Osteoblast (primary cell): ENCODE data around the gene FMR1NB. TPM values are rescaled to one million over a fixed set of nuclear protein-coding genes. Genes with fewer than 3 reads are reported as not detected.

Experiments
- DNase-seq: peaks from one replicate; pipeline ENCODE4 v3.0.0; 2011; ENCODE audit warnings: low spot score, mixed read lengths; ENCODE audit not compliant: insufficient read length; ENCODE audit errors: missing footprints
- H2AFZ ChIP-seq: 2 replicates; pipeline ENCODE4 v1.6.0; 2011; ENCODE audit warnings: mild to moderate bottlenecking, low read length
- H3K27ac ChIP-seq: 2 replicates; pipeline ENCODE4 v1.5.1; 2011; ENCODE audit warnings: mild to moderate bottlenecking, low read depth, low read length, moderate library complexity
- H3K27me3 ChIP-seq: 2 replicates; pipeline ENCODE4 v1.6.0; 2012; ENCODE audit warnings: mild to moderate bottlenecking, control low read depth, inconsistent platforms, low read length, moderate library complexity; ENCODE audit not compliant: insufficient read depth
- H3K36me3 ChIP-seq: 2 replicates; pipeline ENCODE4 v1.5.1; 2011; ENCODE audit warnings: mild to moderate bottlenecking, low read length, control low read depth, moderate library complexity; ENCODE audit not compliant: insufficient read depth
- H3K4me1 ChIP-seq: 2 replicates; pipeline ENCODE4 v1.5.1; 2011; ENCODE audit warnings: mild to moderate bottlenecking, low read length, control low read depth, moderate library complexity; ENCODE audit not compliant: insufficient read depth
- H3K4me2 ChIP-seq: 2 replicates; pipeline ENCODE4 v1.6.0; 2011; ENCODE audit warnings: mild to moderate bottlenecking, low read length; ENCODE audit not compliant: insufficient read depth
- H3K4me3 ChIP-seq: fragments of 200-600 bp; sonication (generic); 3 replicates; pipeline ENCODE4 v1.5.1; 2012; ENCODE audit warnings: mild to moderate bottlenecking, low read length, inconsistent platforms; ENCODE audit not compliant: insufficient read depth
- H3K79me2 ChIP-seq: 2 replicates; pipeline ENCODE4 v1.6.0; 2012; ENCODE audit warnings: mild to moderate bottlenecking, low read length, control low read depth, inconsistent platforms; ENCODE audit not compliant: insufficient read depth
- H3K9me3 ChIP-seq: 2 replicates; pipeline ENCODE4 v1.5.1; 2011; ENCODE audit warnings: low read depth, low read length, control low read depth
- H4K20me1 ChIP-seq: 2 replicates; pipeline ENCODE4 v1.6.0; 2012; ENCODE audit warnings: mild to moderate bottlenecking, low read length, control low read depth; ENCODE audit not compliant: insufficient read depth
- CTCF ChIP-seq: IDR thresholded peaks from 2 replicates; pipeline ENCODE4 v1.5.1; 2011; ENCODE audit warnings: mild to moderate bottlenecking, low read depth, low read length, moderate library complexity; ENCODE audit errors: extremely low read depth
- total RNA-seq: library from RNA; depleted of rRNA; stranded (reverse); fragments of >200 nt; gene quantifications from 2 replicates; pipeline ENCODE4 v1.2.3, GENCODE V29; 2012

Gene FMR1NB
- total RNA-seq, 1 donor, result not detected

- no peak for TF ChIP-seq CTCF
- Histone ChIP-seq H2AFZ (no peak overlapping the region), H3K27ac (no peak overlapping the region), H3K9me3 (no peaks in the 10 kb centered on the region), H3K36me3 (peaks cover 3% of the 10 kb centered on the region), H3K4me2 (no peak overlapping the region), H3K4me1 (no peaks in the 10 kb centered on the region), H3K4me3 (no peak overlapping the region), H4K20me1 (no peaks in the 10 kb centered on the region), H3K27me3 (no peaks in the 10 kb centered on the region), H3K79me2 (no peaks in the 10 kb centered on the region)
- DNase-seq, result no peak
Observed at GRCh38 chrX:147948531-147948930, 32.6 kb upstream of the FMR1NB start.

GRCh38 chrX:147950352-147950751 lies 30.8 kb upstream of the FMR1NB start:
- DNase-seq, result no peak
- no peak for TF ChIP-seq CTCF
- no peak overlapping the region for H3K4me2 ChIP-seq

GRCh38 chrX:147953976-147954375 lies 27.2 kb upstream of the FMR1NB start:
- no peaks in the 10 kb centered on the region for H3K79me2 ChIP-seq

More at GRCh38 chrX:147950352-147950751, 30.8 kb upstream of the FMR1NB start:
- Histone ChIP-seq H3K4me1 (no peaks in the 10 kb centered on the region), H2AFZ (no peak overlapping the region), H3K27me3 (no peaks in the 10 kb centered on the region), H3K4me3 (no peak overlapping the region), H3K79me2 (no peaks in the 10 kb centered on the region), H3K27ac (no peak overlapping the region), H3K36me3 (peaks cover 3% of the 10 kb centered on the region), H4K20me1 (no peaks in the 10 kb centered on the region), H3K9me3 (no peaks in the 10 kb centered on the region)

GRCh38 chrX:147957291-147957690 lies 23.8 kb upstream of the FMR1NB start:
- H3K4me1 ChIP-seq, result peaks cover 4% of the 10 kb centered on the region
- no peaks in the 10 kb centered on the region for H3K9me3 ChIP-seq
- no peak overlapping the region for H3K4me2 ChIP-seq
- H3K27ac ChIP-seq, result no peak overlapping the region
- H3K27me3 ChIP-seq, result no peaks in the 10 kb centered on the region
- no peaks in the 10 kb centered on the region for H4K20me1 ChIP-seq
- H3K4me3 ChIP-seq, result no peak overlapping the region
- H3K79me2 ChIP-seq, result no peaks in the 10 kb centered on the region
- H3K36me3 ChIP-seq, result no peaks in the 10 kb centered on the region
- TF ChIP-seq CTCF, result no peak
- no peak for DNase-seq
- H2AFZ ChIP-seq, result no peak overlapping the region

More at GRCh38 chrX:147953976-147954375, 27.2 kb upstream of the FMR1NB start:
- no peaks in the 10 kb centered on the region for H4K20me1 ChIP-seq
- H3K36me3 ChIP-seq, result no peaks in the 10 kb centered on the region
- DNase-seq, result no peak
- H3K9me3 ChIP-seq, result no peaks in the 10 kb centered on the region
- H3K4me2 ChIP-seq, result no peak overlapping the region
- no peak overlapping the region for H3K4me3 ChIP-seq
- H3K27ac ChIP-seq, result no peak overlapping the region
- H2AFZ ChIP-seq, result no peak overlapping the region
- TF ChIP-seq CTCF, result no peak
- peaks cover 4% of the 10 kb centered on the region for H3K4me1 ChIP-seq
- no peaks in the 10 kb centered on the region for H3K27me3 ChIP-seq
